IMR-90 (cell line): ENCODE data around the gene ADAMTSL1. TPM values are rescaled to one million over a fixed set of nuclear protein-coding genes. Genes with fewer than 3 reads are reported as not detected.

Experiments
- ATAC-seq: fragments of 200-7000 bp; cut with Tn5 transposase; 2 replicates; pipeline ENCODE4 v1.9.1; 2020; ENCODE audit warnings: low read depth, mild to moderate bottlenecking, moderate library complexity
- BruUV-seq: library from RNA; stranded (reverse); fragments of 400-500 nt; replicated peaks from 2 replicates; lab custom pipeline; 2021; lab: Mats Ljungman, UMichigan
- CTCF ChIA-PET: fragments of 300-600 bp; formaldehyde crosslinking; extraction: SDS; loops from one replicate; lab custom pipeline; 2021; ENCODE audit warnings: antibody characterized with exemption; lab: Yijun Ruan, JAX
- POLR2A ChIA-PET: fragments of 300-600 bp; sonication (Branson Sonifier 250); formaldehyde crosslinking; loops from one replicate; lab custom pipeline; 2022; ENCODE audit warnings: antibody characterized with exemption; ENCODE audit not compliant: unreplicated experiment; lab: Charles Lee
- DNase-seq: peaks from one replicate; pipeline ENCODE4 v3.0.0; 2013
- H2AFZ ChIP-seq: replicated peaks from 2 replicates; pipeline ENCODE3; 2013; ENCODE audit warnings: low read length, mild to moderate bottlenecking; ENCODE audit not compliant: poor library complexity
- H2AK5ac ChIP-seq: 2 replicates; pipeline ENCODE4 v1.6.1; 2013; ENCODE audit warnings: low read depth, low read length, inconsistent platforms
- H2AK9ac ChIP-seq: replicated peaks from 2 replicates; pipeline ENCODE3; 2013; ENCODE audit warnings: mild to moderate bottlenecking, low read depth, low read length, moderate library complexity; ENCODE audit not compliant: poor library complexity
- H2BK120ac ChIP-seq: 2 replicates; pipeline ENCODE4 v1.6.1; 2013; ENCODE audit warnings: low read depth, low read length, inconsistent platforms
- H2BK15ac ChIP-seq: 3 replicates; pipeline ENCODE4 v1.6.1; 2013; ENCODE audit warnings: low read depth, low read length, inconsistent platforms
- H2BK20ac ChIP-seq: 2 replicates; pipeline ENCODE4 v1.6.1; 2013; ENCODE audit warnings: low read depth, mild to moderate bottlenecking, inconsistent platforms, low read length, moderate library complexity
- H2BK5ac ChIP-seq: 2 replicates; pipeline ENCODE4 v1.6.1; 2013; ENCODE audit warnings: mild to moderate bottlenecking, low read depth, low read length, inconsistent platforms; ENCODE audit not compliant: poor library complexity, severe bottlenecking
- H3K14ac ChIP-seq: replicated peaks from 2 replicates; pipeline ENCODE4 v1.6.1; 2013; ENCODE audit warnings: low read depth, low read length, inconsistent platforms
- H3K18ac ChIP-seq: 2 replicates; pipeline ENCODE4 v1.6.1; 2013; ENCODE audit warnings: low read depth, low read length, control low read depth
- H3K23ac ChIP-seq: 2 replicates; pipeline ENCODE4 v1.6.1; 2013; ENCODE audit warnings: low read depth, low read length, inconsistent platforms
- H3K27ac ChIP-seq: 2 replicates; pipeline ENCODE4 v1.5.1; 2013; ENCODE audit warnings: mild to moderate bottlenecking, control low read depth, low read length; ENCODE audit not compliant: insufficient read depth
- H3K27me3 ChIP-seq: 2 replicates; pipeline ENCODE4 v1.6.1; 2013; ENCODE audit warnings: low read length; ENCODE audit not compliant: control insufficient read depth, insufficient read depth
- H3K36me3 ChIP-seq: 2 replicates; pipeline ENCODE4 v1.6.1; 2013; ENCODE audit warnings: low read length, mixed read lengths; ENCODE audit not compliant: control insufficient read depth, insufficient read depth
- H3K4ac ChIP-seq: 2 replicates; pipeline ENCODE4 v1.6.1; 2013; ENCODE audit warnings: low read depth, low read length, inconsistent platforms
- H3K4me1 ChIP-seq: 2 replicates; pipeline ENCODE4 v1.6.1; 2013; ENCODE audit warnings: low read length, mixed read lengths; ENCODE audit not compliant: control insufficient read depth, insufficient read depth
- H3K4me2 ChIP-seq: 2 replicates; pipeline ENCODE4 v1.6.1; 2013; ENCODE audit warnings: low read depth, mild to moderate bottlenecking, control low read depth, low read length, moderate library complexity
- H3K4me3 ChIP-seq: 2 replicates; pipeline ENCODE4 v1.5.1; 2013; ENCODE audit warnings: low read depth, mild to moderate bottlenecking, control low read depth, low read length, moderate library complexity; ENCODE audit not compliant: insufficient read depth
- H3K56ac ChIP-seq: 2 replicates; pipeline ENCODE4 v1.6.1; 2013; ENCODE audit warnings: low read length, inconsistent platforms; ENCODE audit not compliant: insufficient read depth; ENCODE audit errors: extremely low read depth
- H3K79me1 ChIP-seq, 2 experiments: 2 replicates each; pipeline ENCODE4 v1.6.1; 2013; ENCODE audit warnings: low read length in 2 of 2, inconsistent platforms in 1 of 2, low read depth in 1 of 2
- H3K9ac ChIP-seq: 2 replicates; pipeline ENCODE4 v1.6.1; 2013; ENCODE audit warnings: low read depth, low read length, control low read depth
- H3K9me1 ChIP-seq: 2 replicates; pipeline ENCODE4 v1.6.1; 2013; ENCODE audit warnings: low read length, inconsistent platforms; ENCODE audit not compliant: insufficient read depth
- H3K9me3 ChIP-seq: 2 replicates; pipeline ENCODE4 v1.6.1; 2013; ENCODE audit warnings: low read length; ENCODE audit not compliant: control insufficient read depth, insufficient read depth
- H4K20me1 ChIP-seq: 2 replicates; pipeline ENCODE4 v1.6.1; 2013; ENCODE audit warnings: low read length, inconsistent platforms; ENCODE audit not compliant: insufficient read depth
- H4K5ac ChIP-seq: 2 replicates; pipeline ENCODE4 v1.6.1; 2013; ENCODE audit warnings: mild to moderate bottlenecking, low read depth, low read length, control low read depth
- H4K8ac ChIP-seq, 2 experiments: 2 replicates each; pipeline ENCODE4 v1.6.1; 2013; ENCODE audit warnings: low read depth in 2 of 2, low read length in 2 of 2, control low read depth in 1 of 2, inconsistent platforms in 1 of 2
- H4K91ac ChIP-seq: 2 replicates; pipeline ENCODE4 v1.6.1; 2013; ENCODE audit warnings: low read depth, low read length, inconsistent platforms; ENCODE audit not compliant: insufficient read depth
- BHLHE40 ChIP-seq: fragments of 150-350 bp; IDR thresholded peaks from 2 replicates; pipeline ENCODE4 v1.6.1; 2016; ENCODE audit warnings: mild to moderate bottlenecking, low read depth, low read length
- CTCF ChIP-seq: conservative IDR thresholded peaks from 2 replicates; pipeline ENCODE4 v1.5.1; 2012; ENCODE audit warnings: mild to moderate bottlenecking, low read depth, low read length, improper control_type of control experiment
- FOS ChIP-seq: fragments of 150-350 bp; IDR thresholded peaks from 2 replicates; pipeline ENCODE4 v1.6.1; 2016; ENCODE audit warnings: low read depth, low read length
- MAZ ChIP-seq: IDR thresholded peaks from 2 replicates; pipeline ENCODE4 v1.6.1; 2012; ENCODE audit warnings: low read depth, mild to moderate bottlenecking, low read length, improper control_type of control experiment, moderate library complexity, borderline replicate concordance
- MXI1 ChIP-seq: IDR thresholded peaks from 2 replicates; pipeline ENCODE4 v1.6.1; 2012; ENCODE audit warnings: low read depth, mild to moderate bottlenecking, low read length, moderate library complexity, borderline replicate concordance
- RAD21 ChIP-seq: IDR thresholded peaks from 2 replicates; pipeline ENCODE4 v1.6.1; 2012; ENCODE audit warnings: low read length, improper control_type of control experiment
- RCOR1 ChIP-seq: IDR thresholded peaks from 2 replicates; pipeline ENCODE4 v1.6.1; 2012; ENCODE audit warnings: mild to moderate bottlenecking, low read length, improper control_type of control experiment; ENCODE audit not compliant: insufficient replicate concordance
- SMC3 ChIP-seq: fragments of 150-350 bp; IDR thresholded peaks from 2 replicates; pipeline ENCODE4 v1.6.1; 2016; ENCODE audit warnings: low read depth, mild to moderate bottlenecking, antibody characterized with exemption, low read length, moderate library complexity
- WGBS, 2 experiments: methylation state at CpG; one replicate each; pipeline versions ENCODE4 v1.1.5 to v1.1.7; 2013; ENCODE audit warnings: missing lambda C conversion rate in 2 of 2; ENCODE audit not compliant: insufficient read length in 1 of 2; ENCODE audit errors: extremely low coverage in 2 of 2; 5-methylcytosine and 5-hydroxymethylcytosine counted together
- dilution Hi-C: fragments of 300-500 bp; cut with HindIII; formaldehyde crosslinking; loops from one replicate; pipeline ENCODE4 v1.14.3; 2018; ENCODE audit warnings: low sequenced_read_pairs; ENCODE audit not compliant: unreplicated experiment
- in situ Hi-C: fragments of 300-500 bp; cut with MboI; formaldehyde crosslinking; loops from 3 replicates; pipeline ENCODE4 v1.14.3; 2019; ENCODE audit warnings: low sequenced_read_pairs, inconsistent platforms, mixed read lengths
- intact Hi-C: fragments of 100-400 bp; cut with micrococcal nuclease; formaldehyde crosslinking; loops from 2 replicates; pipeline ENCODE4 v1.10.0; 2022
- polyA plus RNA-seq, 3 experiments: library from polyadenylated mRNA; depleted of rRNA; stranded (reverse); fragments of >200 nt; gene quantifications; 2 replicates each; pipeline ENCODE4 v1.2.3, GENCODE V29; 2012; ENCODE audit warnings: low replicate concordance in 1 of 3
- total RNA-seq: library from RNA; depleted of rRNA; stranded (reverse); fragments of >200 nt; gene quantifications from 2 replicates; pipeline ENCODE4 v1.2.3, GENCODE V29; 2012

ADAMTSL1 gene
- total and polyA plus RNA-seq, 2 of the 4 experiments (the other 2 are of a cell fraction): 38.2 to 62.2 TPM

GRCh38 chr9:18891946-18892670 lies 418.2 kb downstream of the ADAMTSL1 start:
- Histone ChIP-seq H3K79me1 (no peaks in the 10 kb centered on the region), H3K4me1 (no peaks in the 10 kb centered on the region)
- in situ Hi-C loops: no loop called here

More at GRCh38 chr9:18891946-18892670, 418.2 kb downstream of the ADAMTSL1 start:
- no peak for TF ChIP-seq MXI1
- no peak for TF ChIP-seq RCOR1
- TF ChIP-seq SMC3: no peak
- TF ChIP-seq CTCF: no peak
- TF ChIP-seq RAD21: no peak
- no peak for TF ChIP-seq BHLHE40
- no peak for TF ChIP-seq FOS
- no peak for TF ChIP-seq MAZ
- ATAC-seq (no peak), DNase-seq (no peak)
- dilution Hi-C loops (no loop called here), intact Hi-C loops (no loop called here)
- Histone ChIP-seq H2BK5ac (no peak overlapping the region), H3K4me3 (no peak overlapping the region), H3K23ac (no peak overlapping the region), H3K18ac (no peak overlapping the region), H4K5ac (no peak overlapping the region), H3K9ac (no peak overlapping the region), H4K20me1 (no peaks in the 10 kb centered on the region), H2BK120ac (no peak overlapping the region), H2BK15ac (no peak overlapping the region), H3K14ac (no peak overlapping the region), H2AFZ (no peak overlapping the region), H2BK20ac (no peak overlapping the region), H3K27ac (no peak overlapping the region), H3K4ac (no peak overlapping the region), H2AK5ac (no peak overlapping the region), H4K91ac (no peak overlapping the region), H3K9me3 (peaks cover 10% of the 10 kb centered on the region), H3K36me3 (no peaks in the 10 kb centered on the region), H3K9me1 (no peaks in the 10 kb centered on the region), H2AK9ac (no peak overlapping the region), H3K4me2 (no peak overlapping the region), H3K27me3 (no peaks in the 10 kb centered on the region), H3K56ac (no peak overlapping the region), H4K8ac (no peak overlapping the region)
- WGBS, 2 experiments: no CpG with 5 or more reads among the region's 5 CpGs
- CTCF ChIA-PET: no interaction called here
- POLR2A ChIA-PET: no interaction called here
- no TSS peak for BruUV-seq
